Panc1 (cell line): ENCODE measurements around the gene OR2B3. TPM values are rescaled to one million over a fixed set of nuclear protein-coding genes. Genes with fewer than 3 reads are reported as not detected.

Source experiments
- ATAC-seq: fragments of 200-7000 bp; cut with Tn5 transposase; 2 replicates; pipeline ENCODE4 v1.9.1; 2020; ENCODE audit warnings: mild to moderate bottlenecking, moderate library complexity
- BruUV-seq: library from RNA; stranded (reverse); fragments of 400-500 nt; replicated peaks from 2 replicates; lab custom pipeline; 2021; lab: Mats Ljungman, UMichigan
- CTCF ChIA-PET: fragments of 300-600 bp; sonication (Branson Sonifier 250); formaldehyde crosslinking; loops from one replicate; lab custom pipeline; 2022; ENCODE audit warnings: antibody characterized with exemption; lab: Charles Lee
- POLR2A ChIA-PET: fragments of 300-600 bp; sonication (Branson Sonifier 250); formaldehyde crosslinking; loops from one replicate; lab custom pipeline; 2022; ENCODE audit warnings: antibody characterized with exemption; lab: Charles Lee
- DNase-seq: peaks from one replicate; pipeline ENCODE4 v3.0.0-alpha.2; 2010; ENCODE audit warnings: low read depth, low spot score
- H3K27ac ChIP-seq: 2 replicates; pipeline ENCODE4 v1.5.1; 2011; ENCODE audit warnings: mild to moderate bottlenecking, low read length, inconsistent platforms
- H3K27me3 ChIP-seq: fragments of 200-500 bp; sonication (Bioruptor generic); 2 replicates; pipeline ENCODE4 v1.6.0; 2014; ENCODE audit warnings: low read length, inconsistent platforms; ENCODE audit not compliant: control insufficient read depth, insufficient read depth
- H3K36me3 ChIP-seq: fragments of 200-500 bp; sonication (Bioruptor generic); 2 replicates; pipeline ENCODE4 v1.5.1; 2014; ENCODE audit warnings: inconsistent platforms, mild to moderate bottlenecking, low read length, moderate library complexity; ENCODE audit not compliant: control insufficient read depth, insufficient read depth
- H3K4me1 ChIP-seq: 2 replicates; pipeline ENCODE4 v1.5.1; 2011; ENCODE audit warnings: inconsistent platforms, mild to moderate bottlenecking, low read length, moderate library complexity; ENCODE audit not compliant: control insufficient read depth, insufficient read depth
- H3K4me3 ChIP-seq, 2 experiments: 2 replicates each; pipeline ENCODE4 v1.5.1; 2011 to 2012; ENCODE audit warnings: low read depth in 2 of 2, low read length in 2 of 2, mild to moderate bottlenecking in 2 of 2, inconsistent platforms in 1 of 2, moderate library complexity in 1 of 2
- H3K9me3 ChIP-seq: fragments of 200-500 bp; sonication (Bioruptor generic); 2 replicates; pipeline ENCODE4 v1.5.1; 2014; ENCODE audit warnings: low read depth, mild to moderate bottlenecking, inconsistent platforms, low read length, moderate library complexity; ENCODE audit not compliant: control insufficient read depth, insufficient read depth
- CTCF ChIP-seq: fragments of 450-650 bp; IDR thresholded peaks from 2 replicates; pipeline ENCODE4 v1.5.1; 2017; ENCODE audit warnings: mild to moderate bottlenecking
- POLR2AphosphoS5 ChIP-seq: IDR thresholded peaks from 2 replicates; pipeline ENCODE4 v1.6.1; 2012; ENCODE audit warnings: mild to moderate bottlenecking, low read depth, low read length, moderate library complexity
- SIN3A ChIP-seq: IDR thresholded peaks from 2 replicates; pipeline ENCODE4 v1.6.1; 2012; ENCODE audit warnings: low read depth, mild to moderate bottlenecking, low read length, moderate library complexity, borderline replicate concordance; ENCODE audit not compliant: insufficient read depth
- TCF7L2 ChIP-seq: IDR thresholded peaks from 2 replicates; pipeline ENCODE4 v1.6.1; 2011; ENCODE audit warnings: mild to moderate bottlenecking, low read depth, low read length, inconsistent platforms
- in situ Hi-C: cut with HindIII; loops from 2 replicates; pipeline ENCODE4 v1.10.0; 2016; ENCODE audit warnings: low sequenced_read_pairs, low pct_unique_long_range_greater_than_20kb
- intact Hi-C: fragments of 100-400 bp; cut with micrococcal nuclease; formaldehyde crosslinking; loops from one replicate; pipeline ENCODE4 v1.10.0; 2022; ENCODE audit not compliant: unreplicated experiment
- total RNA-seq: library from RNA; stranded (reverse); gene quantifications from one replicate; pipeline ENCODE4 v1.2.1, GENCODE V29; 2021; ENCODE audit not compliant: unreplicated experiment
- TF ChIP-seq, protein P1 (sequence below), 2 experiments: IDR thresholded peaks; 2 replicates each; pipeline ENCODE4 v1.6.1; 2011 to 2012; ENCODE audit warnings: low read depth in 2 of 2, control low read depth in 1 of 2, low read length in 1 of 2, mild to moderate bottlenecking in 1 of 2, moderate library complexity in 1 of 2; ENCODE audit not compliant: insufficient read depth in 1 of 2

OR2B3 gene
- total RNA-seq, 1 experiment from 2014 or later = not detected

DNA sequence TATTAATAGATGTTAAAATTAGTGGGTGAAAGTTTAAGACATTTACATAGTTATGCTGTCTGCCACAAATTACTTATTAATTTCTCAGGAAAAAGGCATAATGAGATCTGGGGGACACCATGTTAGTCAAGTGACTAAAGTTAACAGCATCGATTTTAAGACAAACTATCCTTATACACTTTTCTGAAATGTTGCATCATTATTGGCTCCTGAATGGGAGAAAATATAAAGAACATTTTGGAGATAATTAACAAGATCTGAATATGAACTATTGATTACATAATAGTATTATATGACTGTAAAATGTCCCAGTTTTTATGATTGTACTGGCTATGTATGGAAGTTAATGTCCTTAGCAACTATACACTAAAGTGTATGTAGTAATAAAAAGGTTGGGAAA is 7.9 kb downstream of the OR2B3 start:
- ATAC-seq (no peak), DNase-seq (no peak)
- CTCF ChIA-PET = no interaction called here
- no peak for TF ChIP-seq SIN3A
- TF ChIP-seq, protein P1, sequence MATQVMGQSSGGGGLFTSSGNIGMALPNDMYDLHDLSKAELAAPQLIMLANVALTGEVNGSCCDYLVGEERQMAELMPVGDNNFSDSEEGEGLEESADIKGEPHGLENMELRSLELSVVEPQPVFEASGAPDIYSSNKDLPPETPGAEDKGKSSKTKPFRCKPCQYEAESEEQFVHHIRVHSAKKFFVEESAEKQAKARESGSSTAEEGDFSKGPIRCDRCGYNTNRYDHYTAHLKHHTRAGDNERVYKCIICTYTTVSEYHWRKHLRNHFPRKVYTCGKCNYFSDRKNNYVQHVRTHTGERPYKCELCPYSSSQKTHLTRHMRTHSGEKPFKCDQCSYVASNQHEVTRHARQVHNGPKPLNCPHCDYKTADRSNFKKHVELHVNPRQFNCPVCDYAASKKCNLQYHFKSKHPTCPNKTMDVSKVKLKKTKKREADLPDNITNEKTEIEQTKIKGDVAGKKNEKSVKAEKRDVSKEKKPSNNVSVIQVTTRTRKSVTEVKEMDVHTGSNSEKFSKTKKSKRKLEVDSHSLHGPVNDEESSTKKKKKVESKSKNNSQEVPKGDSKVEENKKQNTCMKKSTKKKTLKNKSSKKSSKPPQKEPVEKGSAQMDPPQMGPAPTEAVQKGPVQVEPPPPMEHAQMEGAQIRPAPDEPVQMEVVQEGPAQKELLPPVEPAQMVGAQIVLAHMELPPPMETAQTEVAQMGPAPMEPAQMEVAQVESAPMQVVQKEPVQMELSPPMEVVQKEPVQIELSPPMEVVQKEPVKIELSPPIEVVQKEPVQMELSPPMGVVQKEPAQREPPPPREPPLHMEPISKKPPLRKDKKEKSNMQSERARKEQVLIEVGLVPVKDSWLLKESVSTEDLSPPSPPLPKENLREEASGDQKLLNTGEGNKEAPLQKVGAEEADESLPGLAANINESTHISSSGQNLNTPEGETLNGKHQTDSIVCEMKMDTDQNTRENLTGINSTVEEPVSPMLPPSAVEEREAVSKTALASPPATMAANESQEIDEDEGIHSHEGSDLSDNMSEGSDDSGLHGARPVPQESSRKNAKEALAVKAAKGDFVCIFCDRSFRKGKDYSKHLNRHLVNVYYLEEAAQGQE (IDR thresholded peaks at IDR 0.05; ENCODE audit: insufficient read depth in 1 of 2, low read depth in 2 of 2, low read length in 1 of 2) = no peak
- no peak for TF ChIP-seq TCF7L2
- no peak for TF ChIP-seq POLR2AphosphoS5
- no peak for TF ChIP-seq CTCF
- intact Hi-C loops = no loop called here
- no peaks in the 10 kb centered on the region for H3K4me1 ChIP-seq
- H3K27ac ChIP-seq = no peak overlapping the region
- H3K4me3 ChIP-seq = no peak overlapping the region
- POLR2A ChIA-PET = no interaction called here
- in situ Hi-C loops = no loop called here
- no peaks in the 10 kb centered on the region for H3K9me3 ChIP-seq
- peaks cover 2% of the 10 kb centered on the region; the same call in 1 of the 2 replicates for H3K27me3 ChIP-seq
- no peaks in the 10 kb centered on the region for H3K36me3 ChIP-seq
- no TSS peak for BruUV-seq

GRCh38 chr6:29071831-29072723 is 15.0 kb downstream of the OR2B3 start:
- Histone ChIP-seq H3K9me3 (no peaks in the 10 kb centered on the region), H3K27ac (no peak overlapping the region), H3K27me3 (peaks cover 7% of the 10 kb centered on the region), H3K36me3 (no peaks in the 10 kb centered on the region), H3K4me3 (no peak overlapping the region), H3K4me1 (no peaks in the 10 kb centered on the region; the same call in 1 of the 2 replicates)
- intact Hi-C loops = no loop called here
- CTCF ChIA-PET = no interaction called here
- in situ Hi-C loops = no loop called here
- POLR2A ChIA-PET = no interaction called here
- no TSS peak for BruUV-seq
- TF ChIP-seq SIN3A (no peak), CTCF (peak; percentile 84)
- TF ChIP-seq, protein P1 (IDR thresholded peaks at IDR 0.05; ENCODE audit: insufficient read depth in 1 of 2, low read depth in 2 of 2, low read length in 1 of 2) = no peak
- DNase-seq (peak; percentile 20), ATAC-seq (peak; percentile 91)
